ENCODE measurements around the gene FXYD1.

GRCh38 chr19:35159606-35160005 is 21.0 kb downstream of the FXYD1 start:
- TF ChIP-seq FOXM1 (IDR thresholded peaks at IDR 0.05; ENCODE audit: borderline replicate concordance): no peak
- TF ChIP-seq ELF4 (IDR thresholded peaks at IDR 0.05): no peak
- no peak for TF ChIP-seq ARNT (IDR thresholded peaks at IDR 0.05)
- no peak for TF ChIP-seq LEF1 (IDR thresholded peaks at IDR 0.05; ENCODE audit: borderline replicate concordance)
- TF ChIP-seq FOXA1 (IDR thresholded peaks at IDR 0.05): no peak
- no peak for TF ChIP-seq SUZ12 (IDR thresholded peaks at IDR 0.05)
- no peak for TF ChIP-seq SP1 (IDR thresholded peaks at IDR 0.05)
- no peak for TF ChIP-seq BHLHE40 (IDR thresholded peaks at IDR 0.05; ENCODE audit: borderline replicate concordance)
- TF ChIP-seq PKNOX1 (IDR thresholded peaks at IDR 0.05): no peak
- no peak for TF ChIP-seq FOXK2 (IDR thresholded peaks at IDR 0.05)
- no peak for TF ChIP-seq NFRKB (IDR thresholded peaks at IDR 0.05)
- TF ChIP-seq ZNF384 (IDR thresholded peaks at IDR 0.05): no peak
- no peak for TF ChIP-seq HDGF (IDR thresholded peaks at IDR 0.05; ENCODE audit: borderline replicate concordance)
